HG03103 (cell line): ENCODE data around the gene RBBP9.
"Not testable (repeated sequence)": the region's sequence is repeated elsewhere in the genome, so short reads cannot be mapped to it uniquely, and the experiment has no call there.

Source experiments
- ATAC-seq: cut with Tn5 transposase; IDR thresholded peaks from one replicate; pipeline ENCODE4 v1.9.1; 2021; ENCODE audit warnings: low read depth; ENCODE audit not compliant: unreplicated experiment

RBBP9 gene

GRCh38 chr20:18496740-18497592 lies at the start of gene RBBP9:
Gene RBBP9 (minus strand): TSS chr20:18497225. CDS start chr20:18497167, 58 bp downstream.
- peak; percentile 98 for ATAC-seq

DNA sequence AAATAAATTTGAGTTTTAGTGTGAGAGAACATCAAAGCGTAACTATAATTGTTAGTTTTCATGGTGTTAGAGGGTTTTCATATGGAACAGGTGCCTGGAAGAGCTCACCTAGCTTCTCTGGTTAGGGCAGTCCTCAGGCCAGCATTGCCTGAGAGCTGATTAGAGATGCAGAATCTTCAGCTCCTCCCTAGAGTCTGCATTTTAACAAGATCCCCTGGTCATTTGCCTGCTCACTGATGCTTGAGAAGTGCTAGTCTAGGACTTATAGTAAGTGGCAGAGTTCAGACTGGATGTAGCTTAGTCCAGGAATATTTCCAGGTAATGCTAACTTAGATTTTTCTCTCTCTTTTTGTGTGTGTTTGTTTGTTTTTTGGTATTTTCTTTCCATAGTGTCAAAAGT lies 48.5 kb upstream of the RBBP9 start:
- ATAC-seq, result no peak

DNA sequence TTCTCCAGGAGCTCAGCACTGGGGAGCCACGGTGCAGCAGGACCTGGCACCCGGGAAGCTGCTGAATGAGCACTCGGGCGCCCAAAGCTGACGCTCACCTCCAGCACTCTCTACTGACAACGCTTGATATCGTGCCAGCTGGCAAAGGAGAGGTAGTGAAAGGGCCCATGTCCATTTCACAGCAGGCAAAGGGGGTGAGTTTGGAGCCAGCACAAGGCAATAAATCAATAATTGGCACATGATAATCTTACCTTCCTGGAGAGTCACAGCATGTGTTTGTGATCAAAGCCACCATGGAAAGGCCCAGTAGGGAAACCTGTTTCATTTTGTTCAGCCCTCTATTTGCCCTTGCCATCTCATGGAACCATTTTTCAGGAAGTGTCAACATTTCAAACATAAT lies 46.9 kb upstream of the RBBP9 start:
- ATAC-seq, result no peak

DNA sequence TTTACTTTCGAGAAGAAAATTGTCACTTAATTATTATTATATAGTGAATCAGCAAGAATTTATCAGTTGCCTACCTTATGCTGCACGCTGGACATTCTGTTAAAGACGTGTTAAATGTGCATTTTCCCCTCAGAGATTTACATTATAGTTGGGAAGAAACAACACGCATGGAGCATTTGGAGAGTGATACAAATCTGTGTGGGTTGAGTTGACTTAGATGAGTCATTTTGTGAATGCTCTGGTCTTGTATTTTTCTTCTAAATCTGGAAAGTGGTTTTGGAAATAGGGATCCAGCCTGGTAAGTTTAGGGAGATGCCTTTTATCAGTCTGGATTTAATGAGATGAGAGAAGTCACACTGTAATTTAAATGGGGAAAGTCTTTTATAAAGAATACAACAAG lies 46.2 kb upstream of the RBBP9 start:
- no peak for ATAC-seq

- no peak for ATAC-seq
These were observed 44.7 kb upstream of the RBBP9 start for GRCh38 chr20:18541741-18542140.

GRCh38 chr20:18537651-18538050 lies 40.6 kb upstream of the RBBP9 start:
- ATAC-seq, result no peak

GRCh38 chr20:18533978-18534644 lies 37.1 kb upstream of the RBBP9 start:
- no peak for ATAC-seq

GRCh38 chr20:18533491-18533890 lies 36.5 kb upstream of the RBBP9 start:
- no peak for ATAC-seq

DNA sequence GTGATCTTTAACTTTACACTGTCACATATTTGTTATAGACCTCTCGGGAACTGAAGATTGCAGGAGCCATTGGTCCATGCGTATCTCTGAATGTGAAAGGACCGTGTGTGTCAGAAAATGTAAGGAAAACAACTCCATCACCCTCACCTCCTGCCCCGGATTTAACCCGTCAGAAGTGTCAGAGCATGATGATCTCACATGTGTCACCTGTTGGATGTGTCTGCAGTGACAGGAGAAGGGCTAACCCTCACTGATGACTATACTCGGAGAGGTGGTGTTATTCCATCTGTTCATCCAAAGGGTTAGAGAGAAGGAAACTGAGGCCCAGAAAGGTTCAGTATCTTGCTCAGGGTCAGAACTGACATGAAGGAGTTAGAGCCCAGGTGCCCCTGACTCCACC lies 35.6 kb upstream of the RBBP9 start:
- no peak for ATAC-seq

GRCh38 chr20:18529041-18529440 lies 32.0 kb upstream of the RBBP9 start:
- ATAC-seq, result no peak

DNA sequence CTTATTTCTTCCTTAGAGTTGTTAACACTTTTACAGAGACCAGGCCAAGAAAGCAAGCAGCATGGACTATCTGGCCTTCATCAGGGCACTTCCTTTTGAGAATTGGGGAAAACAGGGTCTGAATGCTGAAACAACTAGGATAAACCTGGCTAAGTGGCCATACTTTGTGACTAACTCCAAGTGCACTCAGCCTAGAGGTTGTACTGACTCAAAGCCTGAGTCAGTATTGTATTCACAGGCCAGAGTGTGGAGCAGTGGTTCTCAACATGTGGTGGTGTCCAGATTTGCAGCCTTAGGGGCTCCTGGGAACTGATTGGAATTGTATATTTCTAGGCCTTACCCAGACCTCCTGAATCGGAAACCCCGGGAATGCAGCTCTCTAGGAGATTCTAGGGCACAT lies 30.8 kb upstream of the RBBP9 start:
- ATAC-seq, result no peak

GRCh38 chr20:18527339-18527738 lies 30.3 kb upstream of the RBBP9 start:
- no peak for ATAC-seq

GRCh38 chr20:18526761-18527160 lies 29.7 kb upstream of the RBBP9 start:
- ATAC-seq, result not testable (repeated sequence)

DNA sequence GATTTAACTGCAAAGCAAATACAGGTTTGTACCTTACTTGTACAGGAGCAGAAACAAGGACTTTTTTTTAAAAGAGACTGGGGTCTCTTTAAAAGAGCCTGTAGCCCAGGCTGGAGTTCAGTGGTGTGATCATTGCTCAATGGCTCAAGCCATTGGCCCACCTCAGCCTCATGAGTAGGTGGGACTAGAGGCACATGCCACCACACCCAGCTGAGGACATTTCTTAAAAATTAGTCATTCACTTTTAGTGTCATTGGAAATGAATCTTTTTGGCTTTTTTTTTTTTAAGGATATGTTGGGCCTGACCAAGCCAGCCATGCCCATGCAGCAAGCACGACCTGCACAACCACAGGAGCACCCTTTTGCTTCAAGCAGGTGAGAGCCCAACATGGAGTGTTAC lies 27.6 kb upstream of the RBBP9 start:
- no peak for ATAC-seq

GRCh38 chr20:18523066-18523465 lies 26.0 kb upstream of the RBBP9 start:
- ATAC-seq, result no peak

DNA sequence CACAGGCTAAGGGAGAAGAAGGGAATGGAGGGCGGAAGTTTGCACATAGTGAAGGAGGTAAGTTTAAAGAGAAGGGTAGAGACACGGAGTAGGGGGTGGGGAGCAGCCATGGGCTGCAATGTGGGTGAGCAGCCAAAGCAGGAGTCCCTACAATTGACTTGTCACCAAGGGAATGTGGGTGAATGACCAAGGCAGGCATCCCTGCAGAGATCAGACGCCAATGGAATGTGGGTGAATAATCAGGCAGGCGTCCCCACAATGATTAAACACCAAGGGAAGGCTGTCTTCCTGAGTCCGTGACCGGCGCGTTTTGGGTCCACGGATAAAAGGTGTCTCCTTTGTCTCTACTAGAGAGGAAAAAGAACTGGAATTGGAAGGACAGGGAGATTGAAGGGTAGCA lies 25.0 kb upstream of the RBBP9 start:
- not testable (repeated sequence) for ATAC-seq

GRCh38 chr20:18515973-18516372 lies 18.9 kb upstream of the RBBP9 start:
- ATAC-seq, result no peak

- ATAC-seq, result no peak
These were observed 17.1 kb upstream of the RBBP9 start for GRCh38 chr20:18514127-18514526.

DNA sequence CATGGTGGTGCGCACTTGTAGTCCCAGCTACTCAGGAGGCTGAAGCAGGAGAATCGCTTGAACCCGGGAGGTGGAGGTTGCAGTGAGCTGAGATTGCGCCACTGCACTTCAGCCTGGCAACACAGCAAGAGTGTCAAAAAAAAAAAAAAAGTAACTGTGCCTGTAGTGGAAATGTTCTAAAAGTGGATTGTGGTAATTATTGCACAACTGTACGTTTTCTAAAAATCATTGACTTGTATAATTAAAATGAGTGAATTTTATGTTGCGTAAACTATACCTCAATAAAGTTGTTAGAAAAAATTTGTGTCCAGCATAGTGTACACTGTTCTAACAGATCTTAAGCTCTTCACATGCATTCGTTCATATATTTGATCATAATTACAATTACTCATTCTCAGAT lies 16.2 kb upstream of the RBBP9 start:
- no peak for ATAC-seq

DNA sequence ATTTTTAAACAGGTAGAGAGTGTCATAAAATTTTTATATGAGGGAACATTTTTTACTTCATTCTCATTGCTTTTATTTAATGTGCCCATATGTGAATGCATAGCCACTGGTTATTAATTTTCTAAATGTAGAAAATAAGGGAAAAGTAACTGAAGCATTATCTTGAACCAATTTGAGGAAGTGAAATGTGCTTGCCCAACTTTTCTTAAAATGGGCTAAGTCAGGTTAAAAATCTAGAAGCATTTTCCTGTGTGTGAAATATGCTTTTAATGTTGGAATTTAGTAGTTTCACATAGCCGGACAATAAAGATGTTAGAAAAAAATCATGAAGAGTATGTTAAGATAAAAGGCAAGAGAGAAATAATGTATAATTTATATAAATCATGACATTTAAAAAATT lies 14.5 kb upstream of the RBBP9 start:
- ATAC-seq, result no peak

DNA sequence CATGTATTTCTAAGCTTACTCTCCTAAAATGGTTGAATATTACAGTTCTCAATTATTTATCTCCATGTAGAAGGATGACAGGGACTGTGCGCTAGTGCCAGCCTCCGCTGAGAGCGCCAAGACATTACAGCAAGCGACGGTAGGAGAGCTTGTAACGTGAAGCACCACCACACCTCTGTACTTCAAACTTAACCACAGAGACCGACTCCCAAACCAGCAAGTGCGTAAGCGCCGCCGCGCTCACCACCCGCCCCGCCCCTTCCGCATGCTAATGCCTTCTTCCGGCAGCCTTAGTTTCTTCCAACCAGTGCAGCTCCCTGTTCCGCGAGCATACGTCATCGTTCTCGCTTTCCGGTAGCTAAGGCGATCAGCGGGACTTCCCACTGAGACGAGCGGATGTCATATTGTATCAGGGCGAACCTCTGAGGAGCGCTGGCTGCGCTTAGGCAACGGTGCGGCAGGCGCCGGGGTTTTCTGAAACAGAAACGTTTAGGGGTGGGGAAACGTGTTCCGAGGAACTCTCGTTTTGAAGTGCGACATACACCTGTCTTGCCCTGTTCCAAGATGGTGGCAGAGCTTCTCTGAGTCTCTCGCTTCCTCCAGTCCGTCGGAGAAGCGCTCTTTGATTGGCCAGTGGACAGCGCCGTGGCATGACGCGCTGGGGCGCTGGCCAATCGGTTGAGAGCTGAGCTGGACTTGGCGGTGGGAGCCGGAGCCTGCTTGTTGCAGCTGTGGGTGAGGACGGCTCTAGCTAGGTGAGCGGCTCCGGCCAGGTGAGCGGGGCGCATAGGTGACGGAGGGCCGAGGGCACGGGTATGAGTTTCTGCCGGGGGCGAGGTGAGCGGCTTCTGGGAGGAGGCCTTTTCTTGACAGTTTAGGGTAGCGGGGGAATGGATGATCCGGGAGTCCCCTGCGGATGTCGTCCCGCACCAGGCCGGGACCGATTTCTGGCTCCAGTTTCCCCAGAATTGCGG lies 10.5 kb upstream of the RBBP9 start, which contains the start of gene SEC23B:
Gene SEC23B, plus strand, starts transcription at position 723 of the 974 bp plus-strand sequence. CDS start 2,896 bp downstream, outside the sequence.
- peak; percentile 96 for ATAC-seq
